Panc1 (cell line): ENCODE results near the gene CPOX.

ENCODE experiments used
- CTCF ChIP-seq: fragments of 450-650 bp; IDR thresholded peaks from 2 replicates; pipeline ENCODE4 v1.5.1; 2017; ENCODE audit warnings: mild to moderate bottlenecking
- REST ChIP-seq, 2 experiments: IDR thresholded peaks; 2 replicates each; pipeline ENCODE4 v1.6.1; 2011 to 2012; ENCODE audit warnings: low read depth in 2 of 2, control low read depth in 1 of 2, low read length in 1 of 2, mild to moderate bottlenecking in 1 of 2, moderate library complexity in 1 of 2; ENCODE audit not compliant: insufficient read depth in 1 of 2
- SIN3A ChIP-seq: IDR thresholded peaks from 2 replicates; pipeline ENCODE4 v1.6.1; 2012; ENCODE audit warnings: low read depth, mild to moderate bottlenecking, low read length, moderate library complexity, borderline replicate concordance; ENCODE audit not compliant: insufficient read depth
- TCF7L2 ChIP-seq: IDR thresholded peaks from 2 replicates; pipeline ENCODE4 v1.6.1; 2011; ENCODE audit warnings: mild to moderate bottlenecking, low read depth, low read length, inconsistent platforms

- no peak for TF ChIP-seq CTCF
- TF ChIP-seq SIN3A: no peak
- TF ChIP-seq REST (IDR thresholded peaks at IDR 0.05; ENCODE audit: insufficient read depth in 1 of 2, low read depth in 2 of 2, low read length in 1 of 2): no peak
- TF ChIP-seq TCF7L2: no peak
These were observed 28.2 kb downstream of the CPOX start for GRCh38 chr3:98565237-98565643.
